Measurements from ENCODE around the gene LGR6. TPM values are rescaled to one million over a fixed set of nuclear protein-coding genes. Genes with fewer than 3 reads are reported as not detected.

Gene LGR6
- total RNA-seq, 4 donors from 2014 or later: 0.12 to 2.8 (median 0.48) TPM

DNA sequence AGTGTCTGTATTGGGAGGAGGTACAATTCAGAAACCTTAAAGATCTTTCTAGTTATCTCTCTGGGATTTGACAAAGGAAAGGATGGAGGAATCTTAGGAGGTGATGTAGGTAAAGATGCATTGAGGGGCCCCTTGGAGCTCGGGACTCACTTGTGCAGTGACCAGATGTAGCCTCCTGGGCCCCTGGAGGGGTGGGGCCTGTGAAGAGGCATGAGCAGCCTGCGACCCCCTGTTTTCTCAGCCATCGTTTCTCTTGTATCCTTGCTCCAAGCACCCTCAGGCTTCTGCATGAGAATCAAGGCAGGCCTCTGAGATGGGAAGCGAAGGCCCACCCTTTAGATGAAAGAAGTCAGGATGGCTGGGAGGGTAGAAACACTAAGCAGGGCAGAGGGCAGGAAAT lies 39.6 kb downstream of the LGR6 start:
- H3K4me3 ChIP-seq: no peak overlapping the region
- no peak for ATAC-seq
- H3K27me3 ChIP-seq: peaks cover 32% of the 10 kb centered on the region
- no peaks in the 10 kb centered on the region for H3K36me3 ChIP-seq
- TF ChIP-seq EP300 (IDR thresholded peaks at IDR 0.05) (no peak), CTCF (IDR thresholded peaks at IDR 0.05) (no peak), POLR2AphosphoS5 (IDR thresholded peaks at IDR 0.05) (no peak)
- no peaks in the 10 kb centered on the region for H3K9me3 ChIP-seq
- H3K27ac ChIP-seq: no peak overlapping the region
- H3K4me1 ChIP-seq: no peaks in the 10 kb centered on the region
- 74 to 100% methylated on average over 1 to 4 of the region's 4 CpGs for WGBS, 2 donors (ENCODE audit: low coverage in 1 of 2)

DNA sequence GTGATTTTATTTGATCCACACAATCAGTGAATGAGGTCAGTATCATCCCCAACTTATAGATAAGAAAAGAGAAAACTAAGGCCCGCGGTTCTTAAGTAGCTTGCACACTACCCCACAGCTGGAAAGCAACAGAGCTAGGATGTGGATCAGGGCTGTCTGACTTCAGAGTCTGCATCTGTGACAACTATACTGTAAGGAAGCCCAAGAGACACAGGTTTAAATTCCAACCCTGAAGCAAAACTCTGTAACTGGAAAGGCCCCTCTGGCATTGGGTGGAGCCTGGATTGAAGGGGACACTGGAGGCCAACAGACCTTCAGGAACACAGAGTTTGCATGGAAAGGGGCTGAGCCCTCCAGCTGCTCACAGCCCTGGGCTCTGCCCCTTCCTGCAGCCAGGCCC lies 40.2 kb downstream of the LGR6 start:
- Histone ChIP-seq H3K27ac (no peak overlapping the region), H3K9me3 (no peaks in the 10 kb centered on the region)

DNA sequence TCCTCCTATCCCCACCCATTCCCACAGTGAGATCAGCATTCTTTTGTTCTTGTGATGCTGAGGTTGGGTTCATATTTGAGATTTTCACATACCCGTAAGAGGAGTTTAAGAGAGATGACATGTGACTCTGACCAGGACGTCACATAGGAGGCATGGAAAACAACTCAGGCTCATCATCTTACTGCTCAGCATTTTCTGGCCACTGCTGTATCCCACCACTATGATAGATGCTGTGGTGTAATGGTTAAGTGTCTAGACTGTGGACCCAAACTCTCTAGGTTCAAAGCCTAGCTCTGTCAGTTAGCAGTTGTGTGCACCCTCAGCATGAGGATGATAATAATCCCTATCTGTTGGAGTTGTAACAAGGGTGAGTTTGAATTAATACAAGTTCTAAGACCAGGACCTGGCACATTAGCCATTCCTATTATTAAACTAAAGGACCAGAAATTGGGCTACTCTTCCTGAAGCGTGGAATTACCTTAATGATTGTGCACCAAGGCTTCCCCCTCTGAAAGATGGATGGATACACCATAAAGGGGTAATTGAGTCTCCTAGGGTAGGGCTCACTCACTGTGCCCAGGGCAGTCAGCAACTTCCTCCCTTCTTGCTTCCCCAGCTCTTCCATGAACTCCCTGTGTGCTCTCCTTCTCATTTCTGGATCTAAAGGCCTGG lies 40.9 kb downstream of the LGR6 start:
- 95 to 100% methylated on average over 1 to 3 of the region's 3 CpGs for WGBS, 2 donors (ENCODE audit: low coverage in 1 of 2)
- TF ChIP-seq EP300 (IDR thresholded peaks at IDR 0.05): no peak
- no peak for TF ChIP-seq POLR2A (IDR thresholded peaks at IDR 0.05)
- TF ChIP-seq CTCF (IDR thresholded peaks at IDR 0.05): no peak
- no peak for TF ChIP-seq POLR2AphosphoS5 (IDR thresholded peaks at IDR 0.05)
- Histone ChIP-seq H3K36me3 (no peaks in the 10 kb centered on the region), H3K4me1 (no peaks in the 10 kb centered on the region), H3K9me3 (no peaks in the 10 kb centered on the region), H3K4me3 (no peak overlapping the region), H3K27ac (no peak overlapping the region), H3K27me3 (peaks cover 36% of the 10 kb centered on the region)
- ATAC-seq: no peak

More for the DNA sequence above, 40.2 kb downstream of the LGR6 start:
- no peak for ATAC-seq
- Histone ChIP-seq H3K27me3 (peaks cover 36% of the 10 kb centered on the region), H3K4me1 (no peaks in the 10 kb centered on the region), H3K4me3 (no peak overlapping the region), H3K36me3 (no peaks in the 10 kb centered on the region)
- WGBS, 2 donors (ENCODE audit: low coverage in 1 of 2): 85 to 93% methylated on average over 2 of the region's 2 CpGs
- TF ChIP-seq POLR2A (IDR thresholded peaks at IDR 0.05) (no peak), EP300 (IDR thresholded peaks at IDR 0.05) (no peak), CTCF (IDR thresholded peaks at IDR 0.05) (no peak), POLR2AphosphoS5 (IDR thresholded peaks at IDR 0.05) (no peak)

- no peaks in the 10 kb centered on the region for H3K9me3 ChIP-seq
- no peak for ATAC-seq
- peaks cover 35% of the 10 kb centered on the region for H3K27me3 ChIP-seq
- TF ChIP-seq POLR2A (IDR thresholded peaks at IDR 0.05): no peak
- no peak for TF ChIP-seq CTCF (IDR thresholded peaks at IDR 0.05)
- no peak for TF ChIP-seq POLR2AphosphoS5 (IDR thresholded peaks at IDR 0.05)
- no peak for TF ChIP-seq EP300 (IDR thresholded peaks at IDR 0.05)
- H3K27ac ChIP-seq: no peak overlapping the region
- 83 to 85% methylated on average over 6 to 7 of the region's 7 CpGs for WGBS, 2 donors (ENCODE audit: low coverage in 1 of 2)
- H3K36me3 ChIP-seq: no peaks in the 10 kb centered on the region
- H3K4me1 ChIP-seq: no peaks in the 10 kb centered on the region
- H3K4me3 ChIP-seq: no peak overlapping the region
Observed at GRCh38 chr1:202235003-202235660, 41.5 kb downstream of the LGR6 start.

Measured in gastroesophageal sphincter (tissue), 4 donors.